GM18520 (cell line): ENCODE results near the gene OGFOD3.
"Not testable (repeated sequence)": the region's sequence is repeated elsewhere in the genome, so short reads cannot be mapped to it uniquely, and the experiment has no call there.

Experiments
- ATAC-seq: cut with Tn5 transposase; IDR thresholded peaks from one replicate; pipeline ENCODE4 v1.9.1; 2021; ENCODE audit not compliant: unreplicated experiment

OGFOD3 gene

GRCh38 chr17:82434216-82434565, 15.8 kb upstream of the OGFOD3 start:
- ATAC-seq: no peak

GRCh38 chr17:82433560-82434215, 15.3 kb upstream of the OGFOD3 start:
- no peak for ATAC-seq

GRCh38 chr17:82432017-82432416, 13.6 kb upstream of the OGFOD3 start:
- no peak for ATAC-seq

GRCh38 chr17:82429824-82430223, 11.4 kb upstream of the OGFOD3 start:
- ATAC-seq: no peak

- no peak for ATAC-seq
These were observed 10.2 kb upstream of the OGFOD3 start for GRCh38 chr17:82428546-82428945.

- no peak for ATAC-seq
These were observed 6.4 kb upstream of the OGFOD3 start for GRCh38 chr17:82424863-82425159.

- no peak for ATAC-seq
These were observed 5.8 kb upstream of the OGFOD3 start for GRCh38 chr17:82424001-82424862.

- no peak for ATAC-seq
These were observed 1.2 kb upstream of the OGFOD3 start for GRCh38 chr17:82419540-82419939.

GRCh38 chr17:82416771-82417170, 1.6 kb downstream of the OGFOD3 start:
- ATAC-seq: no peak

GRCh38 chr17:82416264-82416663, 2.1 kb downstream of the OGFOD3 start:
- no peak for ATAC-seq

- no peak for ATAC-seq
These were observed 2.6 kb downstream of the OGFOD3 start for GRCh38 chr17:82415786-82416185.

- no peak for ATAC-seq
These were observed 3.0 kb downstream of the OGFOD3 start for GRCh38 chr17:82415336-82415735.

GRCh38 chr17:82414548-82415281, 3.7 kb downstream of the OGFOD3 start:
- no peak for ATAC-seq

- no peak for ATAC-seq
These were observed 5.6 kb downstream of the OGFOD3 start for GRCh38 chr17:82412535-82413520.

GRCh38 chr17:82412081-82412480, 6.3 kb downstream of the OGFOD3 start:
- ATAC-seq: not testable (repeated sequence)

GRCh38 chr17:82411396-82412053, 6.9 kb downstream of the OGFOD3 start:
- ATAC-seq: no peak

- no peak for ATAC-seq
These were observed 8.2 kb downstream of the OGFOD3 start for GRCh38 chr17:82410014-82410716.

GRCh38 chr17:82408938-82409318, 9.5 kb downstream of the OGFOD3 start:
- ATAC-seq: no peak

- ATAC-seq: no peak
These were observed 10.0 kb downstream of the OGFOD3 start for GRCh38 chr17:82408288-82408937.
